HG03354 (cell line): ENCODE results near the gene MBD6.
"Not testable (repeated sequence)": the region's sequence is repeated elsewhere in the genome, so short reads cannot be mapped to it uniquely, and the experiment has no call there.

Experiments
- ATAC-seq: cut with Tn5 transposase; IDR thresholded peaks from one replicate; pipeline ENCODE4 v1.9.1; 2021; ENCODE audit warnings: mild to moderate bottlenecking; ENCODE audit not compliant: unreplicated experiment, poor library complexity, severe bottlenecking

The MBD6 gene

DNA sequence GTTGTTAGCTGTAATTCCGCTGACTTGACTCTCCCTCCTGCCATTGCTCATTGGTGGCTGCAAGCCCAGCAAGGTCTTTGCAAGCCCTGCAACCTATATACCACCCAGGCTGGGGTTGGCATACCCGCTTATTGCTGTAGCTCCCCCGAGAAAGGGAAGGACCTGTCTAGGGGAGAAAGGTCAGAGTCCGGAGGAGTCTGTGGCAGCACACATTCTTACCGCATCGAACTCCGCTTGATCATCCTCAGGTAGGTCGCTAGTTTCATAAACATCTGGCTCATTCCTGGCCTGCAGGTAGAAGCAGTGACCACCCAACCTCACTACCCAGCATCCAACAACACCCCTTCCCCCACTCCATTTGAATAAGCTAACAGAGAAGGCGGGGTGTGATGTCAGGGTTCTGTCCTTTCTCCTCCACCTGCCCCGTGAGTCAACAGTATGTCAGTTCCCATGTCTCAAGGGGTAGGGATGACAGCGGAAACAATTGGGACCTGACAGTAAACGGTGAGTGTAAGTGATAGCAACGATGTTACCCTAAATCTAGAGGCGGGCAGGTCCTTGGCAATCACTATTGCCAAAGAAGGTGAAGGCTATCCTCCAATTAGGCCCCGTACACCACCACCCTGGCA is 23.3 kb downstream of the MBD6 start:
- ATAC-seq: no peak

DNA sequence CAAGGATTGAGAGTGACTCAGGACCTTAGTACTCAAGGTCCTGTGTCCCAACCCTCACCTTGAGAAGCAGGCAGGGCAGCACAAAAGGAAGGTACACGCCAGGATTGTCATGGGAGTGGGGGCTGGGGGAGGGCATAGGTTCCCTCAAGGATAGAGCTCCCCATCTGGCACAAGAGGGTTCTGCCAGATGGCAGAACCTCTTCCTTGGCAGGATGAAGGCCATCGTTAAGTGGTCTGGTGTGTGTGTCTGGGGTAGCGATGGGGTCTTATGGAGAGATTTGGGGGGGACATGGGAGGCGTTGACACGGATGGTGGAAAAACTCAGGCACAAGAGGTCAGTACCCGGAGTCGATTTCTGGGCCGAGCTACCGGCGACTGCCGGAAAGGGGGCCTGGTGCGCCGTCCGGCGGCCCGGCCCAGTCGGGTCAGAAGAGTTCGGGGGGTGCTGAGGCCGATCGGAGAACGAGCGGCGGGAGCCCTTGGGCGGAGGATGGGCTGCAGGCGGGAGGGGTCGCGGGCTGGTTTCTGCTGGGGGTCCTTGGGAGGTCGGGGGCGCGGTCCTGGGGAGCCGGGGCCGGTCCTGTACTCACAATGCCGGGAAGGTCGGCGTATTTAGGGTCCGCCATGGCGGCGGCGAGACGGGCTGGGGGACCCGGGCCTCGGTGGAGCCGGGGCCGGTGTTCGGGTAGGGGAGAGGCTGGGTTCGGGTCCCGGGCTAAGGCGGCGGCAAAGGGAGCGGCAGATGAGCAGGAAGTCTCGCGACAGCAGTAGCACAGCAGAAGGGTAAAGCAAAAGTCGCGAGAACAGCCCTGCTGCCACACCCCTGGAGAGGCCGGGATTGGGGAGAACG is 24.0 kb downstream of the MBD6 start, which contains the start of gene DCTN2:
Gene DCTN2, minus strand, starts transcription at position 755 of the 850 bp plus-strand sequence. Its CDS starts 129 bp downstream, at position 626.
- ATAC-seq: peak; percentile 99

DNA sequence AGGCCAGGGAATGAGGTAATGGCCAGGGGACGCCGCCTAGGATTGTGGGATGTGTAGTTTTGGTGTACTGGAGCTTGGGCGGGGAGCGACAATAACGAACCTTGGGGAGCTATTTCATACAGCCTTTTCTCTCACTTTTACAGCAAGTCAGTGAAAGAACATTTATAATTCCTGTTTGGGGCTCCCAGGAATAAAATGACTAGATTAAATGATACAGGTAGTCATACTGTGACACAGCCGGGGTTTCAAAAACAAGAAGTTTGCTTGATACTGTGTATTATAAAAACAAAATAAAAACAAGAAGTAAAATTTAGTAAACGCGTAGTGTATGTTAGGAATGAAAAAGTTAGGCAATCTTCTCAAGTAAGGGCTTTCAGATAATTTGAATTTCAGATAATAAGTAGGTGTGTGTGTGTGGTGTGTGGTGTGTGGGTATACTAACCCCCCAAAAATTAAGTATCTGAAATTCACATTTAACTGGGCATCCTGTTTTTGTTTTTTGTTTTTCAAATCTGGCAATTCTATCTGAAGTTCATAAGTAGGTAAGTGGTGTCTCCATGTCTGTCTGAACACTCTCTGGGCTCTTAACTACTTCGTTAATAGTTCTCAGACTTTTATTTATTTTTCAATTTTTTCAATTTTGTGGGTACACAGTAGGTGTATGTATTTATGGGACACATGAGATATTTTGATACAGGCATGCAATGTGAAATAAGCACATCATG is 24.8 kb downstream of the MBD6 start:
- ATAC-seq: no peak

DNA sequence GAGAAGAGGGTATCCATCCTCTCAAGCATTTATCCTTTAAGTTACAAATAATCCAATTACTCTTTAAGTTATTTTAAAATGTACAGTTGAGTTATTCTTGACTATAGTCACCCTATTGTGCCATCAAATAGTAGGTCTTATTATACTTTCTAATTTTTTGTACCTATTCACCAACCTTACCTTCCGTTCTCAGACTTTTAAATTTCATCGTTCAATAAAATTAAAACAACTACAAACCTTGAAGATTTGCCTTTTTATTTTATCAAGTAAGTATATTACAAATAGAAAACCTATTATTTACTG is 25.3 kb downstream of the MBD6 start:
- ATAC-seq: no peak

DNA sequence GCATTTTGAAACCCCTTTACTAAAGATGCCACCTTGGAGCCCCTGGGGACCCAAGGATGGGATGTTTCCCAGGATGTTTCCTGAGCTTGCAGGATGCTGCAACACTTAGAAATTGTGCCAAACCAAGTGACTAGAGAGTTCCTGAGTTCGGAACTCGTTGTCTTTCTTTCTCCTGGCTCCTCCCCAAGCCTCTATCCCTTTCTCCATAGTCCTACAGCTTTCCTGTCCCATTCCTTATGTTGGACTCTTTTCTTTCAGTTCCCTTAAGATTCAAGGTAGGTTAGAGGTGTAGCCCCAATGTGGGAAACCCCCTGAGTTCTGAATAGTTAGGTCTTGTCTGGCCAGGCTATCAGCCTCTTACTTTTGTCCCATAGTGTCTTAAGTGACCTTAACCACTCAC is 25.9 kb downstream of the MBD6 start:
- no peak for ATAC-seq

DNA sequence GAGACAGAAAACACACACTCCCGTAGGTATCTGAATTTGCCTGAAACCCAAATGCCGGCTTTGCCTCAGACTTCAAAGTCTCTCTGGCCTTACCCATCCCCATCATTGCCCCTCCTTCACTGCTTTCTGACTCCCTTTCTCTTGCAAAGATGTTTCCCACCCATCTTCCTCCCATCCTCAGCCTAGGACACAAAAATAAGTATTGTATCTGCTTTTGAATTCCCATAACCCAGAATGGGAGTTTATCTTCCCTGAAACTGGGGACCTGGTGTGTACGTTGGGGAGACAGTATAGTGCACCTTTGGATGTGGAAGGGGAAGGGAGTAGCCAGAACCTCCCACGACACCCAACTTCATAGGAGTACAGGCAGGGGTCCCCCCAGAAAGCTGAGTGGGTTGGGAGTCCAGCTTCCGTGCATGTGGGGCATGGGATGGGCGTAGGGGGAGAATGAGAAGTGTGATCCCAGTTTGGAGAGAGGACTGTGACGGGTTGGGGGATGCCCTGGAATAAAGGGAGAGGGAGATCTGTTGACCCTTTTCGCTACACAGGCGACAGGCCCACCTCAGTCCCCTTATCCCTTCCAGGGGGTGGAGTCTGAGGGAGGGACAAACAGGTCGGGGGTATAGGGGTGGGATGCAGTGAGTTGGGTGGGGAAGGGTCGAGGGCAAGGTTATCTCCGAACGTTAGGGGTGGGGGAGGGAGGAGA is 26.7 kb downstream of the MBD6 start:
- ATAC-seq: no peak

DNA sequence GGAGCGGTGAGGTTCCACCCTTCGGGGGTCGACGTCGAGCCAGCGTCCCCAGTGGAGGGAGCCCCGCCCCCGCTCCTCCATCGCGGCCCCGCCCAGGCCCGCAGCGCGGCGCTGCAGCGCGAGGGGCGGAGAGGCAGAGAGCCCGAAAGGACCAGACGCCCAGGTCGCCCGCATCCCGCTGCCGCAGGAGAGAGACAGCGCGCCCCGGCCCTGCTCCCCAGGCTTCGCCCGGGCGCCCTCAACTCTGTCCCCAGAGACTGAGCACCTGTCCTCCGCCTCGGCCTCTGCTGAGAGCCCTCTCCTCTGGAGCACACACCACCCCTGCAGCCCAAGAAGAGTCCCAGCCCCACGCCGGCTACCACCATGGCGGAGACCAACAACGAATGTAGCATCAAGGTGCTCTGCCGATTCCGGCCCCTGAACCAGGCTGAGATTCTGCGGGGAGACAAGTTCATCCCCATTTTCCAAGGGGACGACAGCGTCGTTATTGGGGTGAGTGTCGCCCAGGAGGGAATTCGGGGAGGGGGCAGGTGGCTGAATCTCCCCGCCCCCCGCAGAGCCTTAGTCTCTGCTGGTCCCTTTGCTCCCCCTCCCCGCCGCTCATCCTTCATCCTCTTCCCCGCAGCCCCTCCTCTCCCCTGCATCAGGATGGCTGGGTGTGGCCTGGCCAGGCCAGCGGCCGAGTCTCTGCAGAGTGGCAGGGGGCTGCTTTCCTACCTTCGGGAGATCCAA is 27.5 kb downstream of the MBD6 start, which contains the start of gene KIF5A:
Gene KIF5A, plus strand, starts transcription at position 136 of the 732 bp plus-strand sequence. Its CDS starts 228 bp downstream, at position 364.
- ATAC-seq: no peak

DNA sequence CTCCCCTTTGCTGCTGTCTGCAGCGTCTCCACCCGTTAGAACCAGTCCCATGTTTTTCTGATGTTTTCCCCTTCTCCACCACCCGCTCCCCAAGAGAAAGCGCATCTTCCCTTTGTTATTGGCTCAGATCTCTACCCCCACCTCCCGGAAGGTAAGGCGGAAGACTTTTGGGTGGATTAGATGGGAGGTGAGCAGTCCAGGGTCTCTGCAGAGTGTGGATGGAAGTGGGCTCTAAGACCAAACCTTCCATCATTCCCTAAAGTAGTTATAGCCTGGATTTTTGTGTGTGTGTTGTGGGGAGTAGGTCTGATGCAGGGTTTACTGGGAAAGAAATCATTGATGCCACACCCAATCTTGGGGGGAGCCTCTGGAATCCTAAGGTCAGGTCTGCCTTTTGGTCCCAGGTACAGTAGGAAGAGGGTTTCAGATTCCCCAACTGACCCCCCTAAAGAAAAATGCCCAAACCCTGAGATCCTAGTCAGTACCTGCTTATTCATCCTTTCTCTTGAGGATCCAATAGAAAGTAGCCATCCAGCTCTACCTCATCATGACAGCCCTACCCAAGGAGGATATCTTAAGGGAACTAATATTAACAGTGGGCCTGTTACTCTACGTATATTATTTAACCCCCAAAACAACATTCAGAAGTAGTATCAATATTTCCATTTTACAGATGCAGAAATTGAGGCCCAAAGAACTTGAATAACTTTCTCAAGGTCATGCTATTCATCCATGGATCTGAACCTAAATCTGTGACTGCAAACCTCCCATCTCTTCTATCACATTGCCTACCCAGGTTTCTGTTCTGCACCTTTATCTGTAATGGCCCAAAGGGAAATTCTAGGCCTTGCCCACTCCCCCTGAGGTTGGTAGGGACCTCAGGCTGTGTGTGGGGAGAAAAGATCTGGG is 28.3 kb downstream of the MBD6 start:
- no peak for ATAC-seq

DNA sequence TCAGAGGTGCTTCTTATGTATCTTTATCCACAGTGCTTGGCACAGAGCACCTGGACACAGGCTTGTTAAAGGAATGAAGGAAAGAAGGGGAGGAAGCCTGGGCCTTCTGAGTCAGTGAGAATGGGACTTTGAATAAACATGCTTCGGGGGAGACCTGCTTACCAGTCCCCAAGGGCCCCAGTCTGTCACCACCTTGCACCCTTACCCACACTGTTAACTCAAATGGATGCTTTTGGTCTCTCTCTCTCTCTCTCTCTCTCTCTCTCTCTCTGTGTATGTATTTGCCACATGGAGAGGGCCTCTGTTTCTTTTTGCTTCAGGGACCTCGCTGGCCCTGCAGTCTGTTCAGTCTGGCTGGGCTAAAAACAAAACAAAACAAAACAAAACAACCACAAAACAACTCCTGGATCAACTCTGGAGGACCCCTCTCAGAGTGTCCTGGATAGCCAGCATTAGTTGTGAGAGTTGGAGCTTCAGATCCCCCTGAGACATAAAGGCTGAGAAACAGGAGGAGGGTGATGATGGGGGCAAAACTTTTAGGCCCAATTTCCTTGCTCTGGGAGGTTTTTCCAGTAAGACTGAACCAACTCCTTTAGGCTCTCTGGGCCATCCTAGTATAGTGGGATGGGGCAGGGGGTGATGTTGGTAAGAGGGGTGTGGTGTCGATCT is 29.1 kb downstream of the MBD6 start:
- ATAC-seq: no peak

DNA sequence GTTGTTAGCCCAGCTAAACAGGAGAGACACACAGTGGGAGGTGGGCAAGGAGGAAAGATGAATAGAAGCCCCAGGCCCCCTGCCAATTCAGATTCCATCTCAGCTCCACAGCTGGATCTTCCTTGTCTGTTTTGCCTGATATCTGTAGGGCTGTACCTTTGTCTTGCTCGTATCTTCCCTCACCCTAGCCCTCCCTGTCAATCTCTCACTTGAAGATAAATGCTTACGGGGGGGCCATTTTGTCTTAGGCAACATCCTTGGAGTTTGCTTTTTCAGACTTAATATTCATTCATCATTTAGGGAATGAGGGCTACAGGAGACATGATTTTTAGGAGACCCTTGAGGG is 29.7 kb downstream of the MBD6 start:
- no peak for ATAC-seq

DNA sequence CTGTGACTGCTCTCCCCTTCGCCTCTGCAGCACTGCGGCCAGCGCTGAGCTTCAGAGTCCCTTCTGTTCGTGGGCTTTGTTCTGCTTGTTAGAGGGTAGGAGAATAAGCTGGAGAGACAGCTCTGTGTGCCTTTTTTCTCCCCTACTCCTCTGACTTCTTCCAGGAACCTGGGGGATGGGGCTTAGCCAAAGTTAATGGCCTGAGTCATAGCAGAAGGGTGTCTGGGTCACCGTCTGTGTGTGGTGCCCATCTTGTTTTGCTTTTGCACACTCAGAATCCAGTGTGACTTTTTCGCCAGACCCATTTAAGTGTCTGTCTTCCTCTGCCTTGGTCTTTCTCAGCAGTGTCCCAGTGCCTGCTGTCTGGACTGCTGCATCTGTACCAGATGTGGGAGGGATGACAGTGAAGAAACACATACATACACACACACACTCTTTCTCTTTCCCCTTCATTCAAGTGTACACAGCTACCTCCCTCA is 30.2 kb downstream of the MBD6 start:
- no peak for ATAC-seq

DNA sequence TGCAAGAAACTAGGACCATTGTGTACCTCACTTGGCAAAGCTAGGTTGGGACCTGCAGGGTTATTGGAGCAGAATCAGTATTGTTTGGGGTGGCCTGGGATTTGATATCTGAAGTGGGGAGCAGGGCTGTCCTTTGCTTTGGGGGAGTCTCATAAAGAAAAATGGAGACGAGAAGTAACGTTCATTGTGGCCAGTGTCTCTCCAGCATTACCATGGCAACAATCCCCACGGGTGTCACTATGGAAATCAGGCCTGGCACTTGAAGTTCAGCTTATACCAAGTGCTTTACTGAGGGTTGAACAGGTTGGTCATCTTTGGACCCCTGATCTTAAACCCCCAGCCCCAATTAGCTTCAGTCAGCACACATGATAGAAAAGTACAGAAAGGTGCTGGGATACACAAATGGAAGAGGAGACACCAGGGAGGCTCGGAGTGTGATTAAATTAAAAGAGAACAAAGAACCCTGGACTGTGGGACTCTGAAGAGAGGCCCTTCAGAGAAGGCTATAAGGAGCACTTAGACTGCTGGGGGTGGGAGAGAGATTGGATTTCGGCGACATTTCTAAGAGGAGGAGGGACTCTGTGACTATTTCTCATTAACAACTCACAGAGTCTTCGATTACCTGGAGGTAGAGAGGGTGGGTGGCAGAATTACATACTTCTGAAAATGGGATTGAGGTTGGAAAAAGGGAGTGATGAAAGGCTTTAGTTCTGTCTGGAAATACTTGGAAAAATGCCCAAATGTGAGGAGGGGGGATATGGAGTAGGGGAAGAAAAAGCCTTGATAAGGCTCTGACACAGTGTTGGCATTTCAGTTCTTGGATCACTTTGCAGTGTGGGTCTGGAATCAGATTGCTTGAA is 30.9 kb downstream of the MBD6 start:
- no peak for ATAC-seq

DNA sequence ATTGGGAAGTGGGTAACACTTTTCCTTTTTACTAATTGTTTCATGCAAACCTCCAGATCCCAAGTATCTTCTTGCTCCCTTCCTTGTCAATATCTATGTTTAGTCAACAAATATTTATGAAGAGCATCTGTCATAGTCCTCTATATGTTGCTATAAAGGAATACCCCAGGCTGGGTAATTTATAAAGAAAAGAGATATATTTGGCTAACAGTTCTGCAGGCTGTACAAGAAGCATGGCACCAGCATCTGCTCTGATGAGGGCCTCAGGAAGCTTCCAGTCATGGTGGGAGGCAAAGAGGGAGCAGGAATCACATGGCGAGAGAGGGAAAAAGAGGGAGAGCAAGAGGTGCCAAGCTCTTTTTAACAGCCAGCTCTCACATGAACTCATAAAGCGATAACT is 31.8 kb downstream of the MBD6 start:
- ATAC-seq: no peak

DNA sequence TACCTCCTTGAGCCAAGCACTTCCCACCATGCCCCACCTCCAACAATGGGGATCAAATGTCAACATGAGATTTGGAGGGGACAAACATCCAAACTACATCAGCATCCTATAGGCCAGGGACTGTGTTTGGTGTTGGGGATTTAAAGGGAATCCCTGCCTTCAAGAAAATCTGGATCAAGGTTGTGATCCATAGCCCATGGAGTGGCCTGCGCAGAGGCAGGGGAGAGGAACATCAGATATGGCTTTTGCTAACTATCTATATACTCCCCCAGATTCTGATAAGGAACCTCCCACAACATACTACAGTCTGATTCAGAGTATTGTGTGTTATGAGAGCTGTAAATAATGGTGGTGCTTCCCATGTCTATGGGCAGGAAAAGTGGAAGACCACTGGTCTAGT is 32.3 kb downstream of the MBD6 start:
- no peak for ATAC-seq

DNA sequence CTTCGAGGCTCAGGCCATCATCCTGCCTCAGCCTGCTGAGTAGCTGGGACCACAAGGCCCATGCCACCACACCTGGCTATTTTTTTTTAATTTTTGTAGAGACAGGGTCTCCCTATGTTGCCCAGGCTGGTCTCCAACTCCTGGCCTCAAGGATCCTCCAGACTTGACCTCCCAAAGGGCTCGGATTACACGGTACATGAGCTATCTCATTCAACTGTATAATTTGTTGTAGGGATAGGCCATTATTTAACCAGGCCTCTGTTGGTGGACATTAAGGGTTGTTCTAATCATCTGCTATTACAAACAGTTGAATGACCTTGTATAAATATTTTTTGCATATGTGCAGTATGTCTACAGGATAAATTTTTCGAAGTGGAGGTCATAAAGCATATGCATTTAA is 36.2 kb downstream of the MBD6 start:
- ATAC-seq: no peak

DNA sequence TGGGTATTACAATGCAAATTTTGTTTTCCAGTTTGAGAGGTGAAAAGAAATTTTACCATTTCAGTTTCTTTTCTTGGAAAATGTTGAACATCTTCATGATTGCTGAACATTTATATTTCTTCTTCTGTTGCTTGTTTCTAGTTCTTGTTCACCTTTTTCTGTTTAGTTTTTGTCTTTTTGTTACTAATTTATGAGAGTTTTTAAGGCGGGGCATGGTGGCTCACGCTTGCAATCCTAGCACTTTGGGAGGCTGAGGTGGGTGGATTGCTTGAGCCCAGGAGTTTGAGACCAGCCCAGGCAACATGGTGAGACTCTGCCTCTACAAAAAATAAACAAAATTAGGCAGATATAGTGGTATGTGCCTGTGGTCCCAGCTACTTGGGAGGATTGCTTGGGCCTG is 37.9 kb downstream of the MBD6 start:
- ATAC-seq: no peak

DNA sequence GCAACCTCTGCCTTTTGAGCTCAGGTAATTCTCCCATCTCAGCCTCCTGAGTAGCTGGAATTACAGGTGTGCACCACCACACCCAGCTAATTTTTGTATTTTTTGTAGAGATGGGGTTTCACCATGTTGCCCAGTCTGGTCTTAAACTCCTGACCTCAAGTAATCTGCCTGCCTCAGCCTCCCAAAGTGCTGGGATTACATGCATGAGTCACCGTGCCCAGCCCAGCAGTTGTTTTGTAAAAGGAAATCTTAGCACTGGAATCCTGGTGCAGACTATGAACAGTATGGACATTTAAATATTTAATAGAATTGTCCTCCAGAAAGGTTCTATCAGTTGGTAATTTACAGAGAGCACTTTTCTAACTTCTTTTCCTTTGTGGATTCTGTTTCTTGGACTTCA is 38.5 kb downstream of the MBD6 start:
- ATAC-seq: not testable (repeated sequence)
